ENCODE data around the gene XYLT1. TPM values are rescaled to one million over a fixed set of nuclear protein-coding genes. Genes with fewer than 3 reads are reported as not detected.

The XYLT1 gene
- polyA plus RNA-seq, 1 donor from 2014 or later, result 3.3 TPM

- no peaks in the 10 kb centered on the region for H3K27me3 ChIP-seq (ENCODE audit: insufficient read depth, low read depth, low read length)
- no peak for TF ChIP-seq POLR2AphosphoS5 (IDR thresholded peaks at IDR 0.05)
- no peak for TF ChIP-seq EP300 (conservative IDR thresholded peaks at IDR 0.05; ENCODE audit: poor library complexity, severe bottlenecking)
- no peak for TF ChIP-seq RAD21 (conservative IDR thresholded peaks at IDR 0.05)
Measured at GRCh38 chr16:17362946-17363345, 107.8 kb downstream of the XYLT1 start.

GRCh38 chr16:17362183-17362582 is 108.6 kb downstream of the XYLT1 start:
- H3K4me2 ChIP-seq (ENCODE audit: low read length), result no peak overlapping the region
- no peaks in the 10 kb centered on the region for H4K20me1 ChIP-seq (ENCODE audit: insufficient read depth)
- H2AFZ ChIP-seq (ENCODE audit: low read depth, low read length), result no peak overlapping the region
- no peaks in the 10 kb centered on the region for H3K9me3 ChIP-seq (ENCODE audit: low read length)
- no peak overlapping the region for H3K9ac ChIP-seq (ENCODE audit: low read length)
- no peaks in the 10 kb centered on the region for H3K79me2 ChIP-seq (replicated peaks; ENCODE audit: insufficient read depth, low read length)
- no peaks in the 10 kb centered on the region for H3K9me2 ChIP-seq (ENCODE audit: insufficient read depth, low read length)
- no peak for TF ChIP-seq SMC3 (conservative IDR thresholded peaks at IDR 0.05; ENCODE audit: poor library complexity)
- TF ChIP-seq CTCF (IDR thresholded peaks at IDR 0.05; ENCODE audit: poor library complexity, severe bottlenecking), result no peak
- no peak for TF ChIP-seq REST (IDR thresholded peaks at IDR 0.05; ENCODE audit: borderline replicate concordance)
- no peak for TF ChIP-seq TAF1 (IDR thresholded peaks at IDR 0.05; ENCODE audit: low read depth)
- no peak for TF ChIP-seq RAD21 (conservative IDR thresholded peaks at IDR 0.05)
- no peak for TF ChIP-seq EZH2 (IDR thresholded peaks at IDR 0.05; ENCODE audit: borderline replicate concordance, insufficient read depth, low read length, poor library complexity, severe bottlenecking)
- TF ChIP-seq MXI1 (conservative IDR thresholded peaks at IDR 0.05; ENCODE audit: poor library complexity, severe bottlenecking), result no peak
- no peak for TF ChIP-seq EP300 (conservative IDR thresholded peaks at IDR 0.05; ENCODE audit: poor library complexity, severe bottlenecking)
- no peak for TF ChIP-seq POLR2AphosphoS5 (IDR thresholded peaks at IDR 0.05)
- H3K4me3 ChIP-seq (ENCODE audit: low read length), result no peak overlapping the region
- H3K27me3 ChIP-seq (ENCODE audit: insufficient read depth, low read depth, low read length), result no peaks in the 10 kb centered on the region
- no peaks in the 10 kb centered on the region for H3K36me3 ChIP-seq (ENCODE audit: insufficient read depth, low read length)
- H3F3A ChIP-seq (ENCODE audit: insufficient read depth, low read length, poor library complexity, severe bottlenecking), result no peaks in the 10 kb centered on the region
- no peak overlapping the region for H3K27ac ChIP-seq (ENCODE audit: low read length)

More at GRCh38 chr16:17362946-17363345, 107.8 kb downstream of the XYLT1 start:
- H3K9me2 ChIP-seq (ENCODE audit: insufficient read depth, low read length), result no peaks in the 10 kb centered on the region
- H2AFZ ChIP-seq (ENCODE audit: low read depth, low read length), result no peak overlapping the region
- H3K27ac ChIP-seq (ENCODE audit: low read length), result no peak overlapping the region
- no peak overlapping the region for H3K4me2 ChIP-seq (ENCODE audit: low read length)
- peaks cover 4% of the 10 kb centered on the region for H3K79me2 ChIP-seq (replicated peaks; ENCODE audit: insufficient read depth, low read length)
- H3F3A ChIP-seq (ENCODE audit: insufficient read depth, low read length, poor library complexity, severe bottlenecking), result no peaks in the 10 kb centered on the region
- H4K20me1 ChIP-seq (ENCODE audit: insufficient read depth), result no peaks in the 10 kb centered on the region
- no peak overlapping the region for H3K4me3 ChIP-seq (ENCODE audit: low read length)
- no peak overlapping the region for H3K9ac ChIP-seq (ENCODE audit: low read length)
- no peaks in the 10 kb centered on the region for H3K36me3 ChIP-seq (ENCODE audit: insufficient read depth, low read length)
- H3K9me3 ChIP-seq (ENCODE audit: low read length), result no peaks in the 10 kb centered on the region
